Raji (cell line): Measurements from ENCODE around the gene NYAP1.

Experiments used
- POLR2A ChIP-seq: IDR thresholded peaks from 2 replicates; pipeline ENCODE4 v1.6.1; 2011; ENCODE audit warnings: low read depth, low read length, control low read depth; ENCODE audit not compliant: insufficient read depth

The NYAP1 gene

GRCh38 chr7:100452513-100452912 is 31.2 kb upstream of the NYAP1 start:
- TF ChIP-seq POLR2A, result no peak

GRCh38 chr7:100455206-100455605 is 28.5 kb upstream of the NYAP1 start:
- no peak for TF ChIP-seq POLR2A

GRCh38 chr7:100456562-100456961 is 27.2 kb upstream of the NYAP1 start:
- no peak for TF ChIP-seq POLR2A

GRCh38 chr7:100457033-100457432 is 26.7 kb upstream of the NYAP1 start:
- no peak for TF ChIP-seq POLR2A

GRCh38 chr7:100464210-100464660 is 19.5 kb upstream of the NYAP1 start, which contains the start of gene SPACDR:
Gene SPACDR (minus strand): TSS chr7:100464260. CDS start chr7:100464025, 235 bp downstream.
- TF ChIP-seq POLR2A, result no peak

- no peak for TF ChIP-seq POLR2A
These were observed 18.9 kb upstream of the NYAP1 start for GRCh38 chr7:100464791-100465190.

GRCh38 chr7:100465299-100465698 is 18.4 kb upstream of the NYAP1 start:
- no peak for TF ChIP-seq POLR2A

- no peak for TF ChIP-seq POLR2A
These were observed 17.9 kb upstream of the NYAP1 start for GRCh38 chr7:100465702-100466311.

- no peak for TF ChIP-seq POLR2A
These were observed 16.8 kb upstream of the NYAP1 start for GRCh38 chr7:100466653-100467605.

GRCh38 chr7:100467638-100468373 is 15.9 kb upstream of the NYAP1 start:
- TF ChIP-seq POLR2A, result no peak

- TF ChIP-seq POLR2A, result no peak
These were observed 14.3 kb upstream of the NYAP1 start for GRCh38 chr7:100469227-100470044.

GRCh38 chr7:100471021-100471420 is 12.7 kb upstream of the NYAP1 start:
- no peak for TF ChIP-seq POLR2A

- TF ChIP-seq POLR2A, result no peak
These were observed 11.4 kb upstream of the NYAP1 start for GRCh38 chr7:100472121-100472851.
